COLO829 (cell line): Measurements from ENCODE around the gene DFFB.
"Not testable (repeated sequence)": the region's sequence is repeated elsewhere in the genome, so short reads cannot be mapped to it uniquely, and the experiment has no call there.

Experiments used
- DNase-seq: peaks from one replicate; pipeline ENCODE4 v3.0.0; 2012; ENCODE audit warnings: low spot score

Gene DFFB

GRCh38 chr1:3856923-3857790 is at the start of gene DFFB, which contains the start of gene CEP104:
Gene DFFB (plus strand): TSS chr1:3857476. CDS start chr1:3857604, 128 bp downstream.
Gene CEP104 (minus strand): TSS chr1:3857211. CDS start chr1:3852407, 4,804 bp downstream.
- peak; percentile 92 for DNase-seq

- no peak for DNase-seq
Measured at GRCh38 chr1:3807769-3808168, 49.5 kb upstream of the DFFB start.

GRCh38 chr1:3809680-3810079 is 47.6 kb upstream of the DFFB start:
- no peak for DNase-seq

- not testable (repeated sequence) for DNase-seq
Measured at GRCh38 chr1:3810149-3810761, 47.0 kb upstream of the DFFB start.

- DNase-seq = no peak
Measured at GRCh38 chr1:3811595-3811911, 45.7 kb upstream of the DFFB start.

GRCh38 chr1:3814065-3814464 is 43.2 kb upstream of the DFFB start:
- DNase-seq = no peak

GRCh38 chr1:3814771-3815561 is 42.3 kb upstream of the DFFB start:
- DNase-seq = no peak

GRCh38 chr1:3816331-3817137 is 40.7 kb upstream of the DFFB start:
- no peak for DNase-seq

GRCh38 chr1:3817138-3817740 is 40.0 kb upstream of the DFFB start:
- DNase-seq = no peak

GRCh38 chr1:3817821-3818597 is 39.3 kb upstream of the DFFB start:
- DNase-seq = no peak

GRCh38 chr1:3819771-3820200 is 37.5 kb upstream of the DFFB start:
- DNase-seq = no peak

- no peak for DNase-seq
Measured at GRCh38 chr1:3820316-3820715, 37.0 kb upstream of the DFFB start.

- no peak for DNase-seq
Measured at GRCh38 chr1:3821004-3821403, 36.3 kb upstream of the DFFB start.

GRCh38 chr1:3821447-3821846 is 35.8 kb upstream of the DFFB start:
- DNase-seq = no peak

- no peak for DNase-seq
Measured at GRCh38 chr1:3821908-3822307, 35.4 kb upstream of the DFFB start.

- DNase-seq = no peak
Measured at GRCh38 chr1:3822421-3822820, 34.9 kb upstream of the DFFB start.

GRCh38 chr1:3824650-3825049 is 32.6 kb upstream of the DFFB start:
- DNase-seq = no peak

GRCh38 chr1:3825356-3825755 is 31.9 kb upstream of the DFFB start:
- DNase-seq = no peak

- DNase-seq = no peak
Measured at GRCh38 chr1:3827813-3828307, 29.4 kb upstream of the DFFB start.

- no peak for DNase-seq
Measured at GRCh38 chr1:3828391-3828790, 28.9 kb upstream of the DFFB start.
